SIG-M5 treated with dmso at 0.1 percent for 504 hours (cell line): ENCODE measurements around the gene EDEM1.
"Not testable (repeated sequence)": the region's sequence is repeated elsewhere in the genome, so short reads cannot be mapped to it uniquely, and the experiment has no call there.

Experiments used
- DNase-seq: peaks from one replicate; lab custom pipeline; 2025; ENCODE audit not compliant: unreplicated experiment; lab: John Stamatoyannopoulos, UW

Gene EDEM1

GRCh38 chr3:5231074-5231473 lies 43.6 kb downstream of the EDEM1 start:
- DNase-seq, result no peak

- DNase-seq, result no peak
These were observed 44.0 kb downstream of the EDEM1 start for GRCh38 chr3:5231487-5231886.

- DNase-seq, result peak; percentile 6
These were observed 45.1 kb downstream of the EDEM1 start for GRCh38 chr3:5232570-5232969.

GRCh38 chr3:5233026-5233425 lies 45.5 kb downstream of the EDEM1 start:
- no peak for DNase-seq

- DNase-seq, result no peak
These were observed 48.1 kb downstream of the EDEM1 start for GRCh38 chr3:5235655-5236054.

- DNase-seq, result no peak
These were observed 51.0 kb downstream of the EDEM1 start for GRCh38 chr3:5238545-5238944.

GRCh38 chr3:5239602-5240001 lies 52.1 kb downstream of the EDEM1 start:
- no peak for DNase-seq

GRCh38 chr3:5240740-5241139 lies 53.2 kb downstream of the EDEM1 start:
- DNase-seq, result no peak

- DNase-seq, result not testable (repeated sequence)
These were observed 55.3 kb downstream of the EDEM1 start for GRCh38 chr3:5242785-5243184.

GRCh38 chr3:5245927-5246326 lies 58.4 kb downstream of the EDEM1 start:
- DNase-seq, result no peak

GRCh38 chr3:5248822-5249221 lies 61.3 kb downstream of the EDEM1 start:
- no peak for DNase-seq

GRCh38 chr3:5250467-5251195 lies 63.1 kb downstream of the EDEM1 start:
- DNase-seq, result no peak

- DNase-seq, result no peak
These were observed 63.7 kb downstream of the EDEM1 start for GRCh38 chr3:5251196-5251583.

- DNase-seq, result no peak
These were observed 64.6 kb downstream of the EDEM1 start for GRCh38 chr3:5252131-5252530.

- no peak for DNase-seq
These were observed 67.0 kb downstream of the EDEM1 start for GRCh38 chr3:5254281-5255048.

GRCh38 chr3:5255404-5256344 lies 68.2 kb downstream of the EDEM1 start:
- no peak for DNase-seq

- no peak for DNase-seq
These were observed 71.0 kb downstream of the EDEM1 start for GRCh38 chr3:5258526-5258925.

- peak; percentile 75 for DNase-seq
These were observed 73.5 kb downstream of the EDEM1 start for GRCh38 chr3:5260992-5261501.

GRCh38 chr3:5262507-5262906 lies 75.0 kb downstream of the EDEM1 start:
- DNase-seq, result no peak

- no peak for DNase-seq
These were observed 76.6 kb downstream of the EDEM1 start for GRCh38 chr3:5264093-5264600.
